ENCODE data around the gene ARHGAP33.

The ARHGAP33 gene

GRCh38 chr19:35744430-35745327, 30.7 kb upstream of the ARHGAP33 start:
- no peak for TF ChIP-seq ZNF274 (IDR thresholded peaks at IDR 0.05; ENCODE audit: low read depth, low read length)
- peak overlapping the region; percentile 79 for H3K4me3 ChIP-seq (ENCODE audit: low read length)

GRCh38 chr19:35745328-35746086, 29.9 kb upstream of the ARHGAP33 start, which contains the start of the genes PSENEN and U2AF1L4:
Gene PSENEN (plus strand): TSS chr19:35745651. CDS start chr19:35745931, 280 bp downstream.
Gene U2AF1L4 (minus strand): TSS chr19:35745418. CDS start chr19:35745391, 27 bp downstream.
- no peak for TF ChIP-seq ZNF274 (IDR thresholded peaks at IDR 0.05; ENCODE audit: low read depth, low read length)
- peak within 1 kb of the TSS; percentile 91 for H3K4me3 ChIP-seq (ENCODE audit: low read length)

- peak overlapping the region; percentile 91 for H3K4me3 ChIP-seq (ENCODE audit: low read length)
- TF ChIP-seq ZNF274 (IDR thresholded peaks at IDR 0.05; ENCODE audit: low read depth, low read length): no peak
Observed at GRCh38 chr19:35746087-35746462, 29.3 kb upstream of the ARHGAP33 start.

GRCh38 chr19:35746531-35746930, 28.8 kb upstream of the ARHGAP33 start:
- peak overlapping the region; percentile 91; the same call in 1 of the 2 replicates for H3K4me3 ChIP-seq (ENCODE audit: low read length)
- no peak for TF ChIP-seq ZNF274 (IDR thresholded peaks at IDR 0.05; ENCODE audit: low read depth, low read length)

- peak within 1 kb of the TSS; percentile 77 for H3K4me3 ChIP-seq (ENCODE audit: low read length)
- no peak for TF ChIP-seq ZNF274 (IDR thresholded peaks at IDR 0.05; ENCODE audit: low read depth, low read length)
Observed at GRCh38 chr19:35748106-35749020, 27.0 kb upstream of the ARHGAP33 start, which contains the start of gene LIN37. Gene LIN37 (plus strand): TSS chr19:35748576. CDS start chr19:35748725, 149 bp downstream.

GRCh38 chr19:35750167-35750566, 25.2 kb upstream of the ARHGAP33 start:
- H3K4me3 ChIP-seq (ENCODE audit: low read length): no peak overlapping the region
- no peak for TF ChIP-seq ZNF274 (IDR thresholded peaks at IDR 0.05; ENCODE audit: low read depth, low read length)

GRCh38 chr19:35751839-35752745, 23.3 kb upstream of the ARHGAP33 start:
- no peak overlapping the region for H3K4me3 ChIP-seq (ENCODE audit: low read length)
- no peak for TF ChIP-seq ZNF274 (IDR thresholded peaks at IDR 0.05; ENCODE audit: low read depth, low read length)

- TF ChIP-seq ZNF274 (IDR thresholded peaks at IDR 0.05; ENCODE audit: low read depth, low read length): no peak
- no peak overlapping the region for H3K4me3 ChIP-seq (ENCODE audit: low read length)
Observed at GRCh38 chr19:35752746-35753350, 22.5 kb upstream of the ARHGAP33 start.

- TF ChIP-seq ZNF274 (IDR thresholded peaks at IDR 0.05; ENCODE audit: low read depth, low read length): no peak
Observed at GRCh38 chr19:35753634-35754369, 21.6 kb upstream of the ARHGAP33 start.

GRCh38 chr19:35754370-35755130, 20.8 kb upstream of the ARHGAP33 start:
- H3K4me3 ChIP-seq (ENCODE audit: low read length): no peak overlapping the region
- no peak for TF ChIP-seq ZNF274 (IDR thresholded peaks at IDR 0.05; ENCODE audit: low read depth, low read length)

More at GRCh38 chr19:35753634-35754369, 21.6 kb upstream of the ARHGAP33 start:
- no peak overlapping the region for H3K4me3 ChIP-seq (ENCODE audit: low read length)

- TF ChIP-seq ZNF274 (IDR thresholded peaks at IDR 0.05; ENCODE audit: low read depth, low read length): no peak
- no peak overlapping the region for H3K4me3 ChIP-seq (ENCODE audit: low read length)
Observed at GRCh38 chr19:35755131-35755549, 20.2 kb upstream of the ARHGAP33 start.
